HG02678 (cell line): ENCODE measurements around the gene SYNJ2.
"Not testable (repeated sequence)": the region's sequence is repeated elsewhere in the genome, so short reads cannot be mapped to it uniquely, and the experiment has no call there.

Experiments
- ATAC-seq: cut with Tn5 transposase; IDR thresholded peaks from one replicate; pipeline ENCODE4 v1.9.1; 2021; ENCODE audit warnings: mild to moderate bottlenecking, moderate library complexity; ENCODE audit not compliant: unreplicated experiment

SYNJ2 gene, protein sequence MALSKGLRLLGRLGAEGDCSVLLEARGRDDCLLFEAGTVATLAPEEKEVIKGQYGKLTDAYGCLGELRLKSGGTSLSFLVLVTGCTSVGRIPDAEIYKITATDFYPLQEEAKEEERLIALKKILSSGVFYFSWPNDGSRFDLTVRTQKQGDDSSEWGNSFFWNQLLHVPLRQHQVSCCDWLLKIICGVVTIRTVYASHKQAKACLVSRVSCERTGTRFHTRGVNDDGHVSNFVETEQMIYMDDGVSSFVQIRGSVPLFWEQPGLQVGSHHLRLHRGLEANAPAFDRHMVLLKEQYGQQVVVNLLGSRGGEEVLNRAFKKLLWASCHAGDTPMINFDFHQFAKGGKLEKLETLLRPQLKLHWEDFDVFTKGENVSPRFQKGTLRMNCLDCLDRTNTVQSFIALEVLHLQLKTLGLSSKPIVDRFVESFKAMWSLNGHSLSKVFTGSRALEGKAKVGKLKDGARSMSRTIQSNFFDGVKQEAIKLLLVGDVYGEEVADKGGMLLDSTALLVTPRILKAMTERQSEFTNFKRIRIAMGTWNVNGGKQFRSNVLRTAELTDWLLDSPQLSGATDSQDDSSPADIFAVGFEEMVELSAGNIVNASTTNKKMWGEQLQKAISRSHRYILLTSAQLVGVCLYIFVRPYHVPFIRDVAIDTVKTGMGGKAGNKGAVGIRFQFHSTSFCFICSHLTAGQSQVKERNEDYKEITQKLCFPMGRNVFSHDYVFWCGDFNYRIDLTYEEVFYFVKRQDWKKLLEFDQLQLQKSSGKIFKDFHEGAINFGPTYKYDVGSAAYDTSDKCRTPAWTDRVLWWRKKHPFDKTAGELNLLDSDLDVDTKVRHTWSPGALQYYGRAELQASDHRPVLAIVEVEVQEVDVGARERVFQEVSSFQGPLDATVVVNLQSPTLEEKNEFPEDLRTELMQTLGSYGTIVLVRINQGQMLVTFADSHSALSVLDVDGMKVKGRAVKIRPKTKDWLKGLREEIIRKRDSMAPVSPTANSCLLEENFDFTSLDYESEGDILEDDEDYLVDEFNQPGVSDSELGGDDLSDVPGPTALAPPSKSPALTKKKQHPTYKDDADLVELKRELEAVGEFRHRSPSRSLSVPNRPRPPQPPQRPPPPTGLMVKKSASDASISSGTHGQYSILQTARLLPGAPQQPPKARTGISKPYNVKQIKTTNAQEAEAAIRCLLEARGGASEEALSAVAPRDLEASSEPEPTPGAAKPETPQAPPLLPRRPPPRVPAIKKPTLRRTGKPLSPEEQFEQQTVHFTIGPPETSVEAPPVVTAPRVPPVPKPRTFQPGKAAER (N-terminal part only)

GRCh38 chr6:157981395-157982101 is at the start of gene SYNJ2:
Gene SYNJ2, plus strand, starts transcription at chr6:157981863. Its CDS starts 99 bp downstream, at chr6:157981962.
- ATAC-seq, result peak; percentile 80

DNA sequence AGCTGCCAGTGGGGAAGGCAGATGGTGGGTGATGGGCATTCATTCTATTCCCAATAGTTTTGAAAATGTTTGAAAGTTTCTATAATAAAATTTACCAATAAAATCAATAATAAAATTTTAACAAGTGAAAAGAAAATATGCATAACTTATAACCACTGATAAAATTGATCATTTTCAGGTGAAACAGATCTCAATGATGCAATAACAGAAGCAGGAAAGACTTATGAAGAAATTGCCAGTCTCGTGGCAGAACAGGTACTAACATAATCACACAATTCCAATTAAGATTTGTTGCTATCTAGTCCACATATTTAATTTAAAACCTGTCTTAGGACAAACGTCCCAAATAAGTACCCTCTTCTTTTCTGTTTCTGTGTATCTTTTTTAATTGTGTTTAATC is 45.9 kb upstream of the SYNJ2 start:
- no peak for ATAC-seq

DNA sequence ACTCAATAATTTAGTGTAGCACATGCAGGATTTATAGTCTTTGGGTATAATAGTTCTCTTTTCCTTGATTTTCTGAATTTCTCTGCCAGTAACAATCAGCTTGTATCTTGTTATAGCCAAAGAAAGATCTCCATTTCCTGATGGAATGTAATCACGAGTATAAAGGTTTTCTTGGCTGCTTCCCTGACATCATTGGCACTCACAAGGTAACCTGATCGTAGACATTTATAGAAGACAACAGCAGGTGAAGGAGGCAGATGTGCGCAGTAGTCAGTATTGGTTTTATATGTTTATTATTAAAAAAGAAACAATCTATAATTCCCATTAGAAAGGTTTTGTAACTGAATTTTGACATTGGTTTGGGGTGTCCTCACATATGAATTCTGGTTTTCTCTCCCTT is 44.3 kb upstream of the SYNJ2 start:
- ATAC-seq, result no peak

- ATAC-seq, result no peak
These were observed 43.7 kb upstream of the SYNJ2 start for GRCh38 chr6:157937916-157938315.

GRCh38 chr6:157940375-157941036 is 41.2 kb upstream of the SYNJ2 start:
- ATAC-seq, result not testable (repeated sequence)

GRCh38 chr6:157941101-157941863 is 40.4 kb upstream of the SYNJ2 start:
- ATAC-seq, result no peak

DNA sequence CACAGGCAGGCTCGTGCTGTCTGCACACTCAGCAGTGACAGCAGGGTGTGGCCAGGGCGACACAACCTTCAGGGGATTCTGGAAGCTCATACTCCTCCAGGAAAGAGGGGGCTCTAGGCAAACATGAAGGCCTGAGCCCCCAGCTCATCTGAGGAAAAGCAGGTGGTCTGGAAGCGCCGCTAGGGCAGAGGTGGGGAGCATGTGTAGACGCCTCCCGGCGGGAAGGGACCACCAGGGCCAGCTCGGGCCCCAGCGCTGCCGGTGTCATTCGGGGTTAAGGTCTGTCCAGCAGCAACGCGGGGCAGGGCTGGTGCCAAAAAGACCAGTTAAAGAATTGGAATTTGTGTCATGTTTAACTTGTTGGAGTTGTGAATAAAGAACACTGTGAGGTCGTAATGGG is 39.3 kb upstream of the SYNJ2 start:
- no peak for ATAC-seq

GRCh38 chr6:157943249-157943963 is 38.3 kb upstream of the SYNJ2 start:
- ATAC-seq, result no peak

GRCh38 chr6:157943964-157944283 is 37.7 kb upstream of the SYNJ2 start:
- no peak for ATAC-seq

- ATAC-seq, result no peak
These were observed 36.4 kb upstream of the SYNJ2 start for GRCh38 chr6:157944983-157945931.

DNA sequence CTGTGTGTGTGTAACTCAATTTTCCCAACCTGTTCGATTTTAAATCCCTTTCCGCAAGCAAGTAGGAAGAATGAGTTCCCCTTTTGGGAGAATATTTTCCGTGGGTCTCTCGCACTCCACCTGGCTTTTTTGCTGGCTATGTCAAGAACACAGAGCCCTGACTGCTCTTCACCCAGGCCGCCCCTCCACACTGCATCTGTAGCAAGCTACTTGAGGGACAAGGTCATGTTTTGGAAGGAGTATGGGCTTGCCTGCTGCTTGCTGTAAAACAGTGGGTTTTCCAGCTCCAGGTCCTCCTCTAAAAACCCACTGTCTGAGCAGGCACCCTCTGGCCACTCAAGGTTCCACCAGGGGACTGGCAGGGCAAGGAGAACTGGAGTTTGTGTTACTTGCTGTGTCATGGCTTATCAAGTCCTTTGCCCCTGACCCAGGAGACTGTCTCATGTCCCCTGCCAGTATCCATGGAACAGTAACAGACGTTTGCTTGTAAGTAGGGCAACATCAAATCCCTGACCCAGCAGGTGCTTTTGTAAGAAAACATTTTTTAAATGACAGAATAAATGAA is 35.5 kb upstream of the SYNJ2 start:
- ATAC-seq, result no peak

DNA sequence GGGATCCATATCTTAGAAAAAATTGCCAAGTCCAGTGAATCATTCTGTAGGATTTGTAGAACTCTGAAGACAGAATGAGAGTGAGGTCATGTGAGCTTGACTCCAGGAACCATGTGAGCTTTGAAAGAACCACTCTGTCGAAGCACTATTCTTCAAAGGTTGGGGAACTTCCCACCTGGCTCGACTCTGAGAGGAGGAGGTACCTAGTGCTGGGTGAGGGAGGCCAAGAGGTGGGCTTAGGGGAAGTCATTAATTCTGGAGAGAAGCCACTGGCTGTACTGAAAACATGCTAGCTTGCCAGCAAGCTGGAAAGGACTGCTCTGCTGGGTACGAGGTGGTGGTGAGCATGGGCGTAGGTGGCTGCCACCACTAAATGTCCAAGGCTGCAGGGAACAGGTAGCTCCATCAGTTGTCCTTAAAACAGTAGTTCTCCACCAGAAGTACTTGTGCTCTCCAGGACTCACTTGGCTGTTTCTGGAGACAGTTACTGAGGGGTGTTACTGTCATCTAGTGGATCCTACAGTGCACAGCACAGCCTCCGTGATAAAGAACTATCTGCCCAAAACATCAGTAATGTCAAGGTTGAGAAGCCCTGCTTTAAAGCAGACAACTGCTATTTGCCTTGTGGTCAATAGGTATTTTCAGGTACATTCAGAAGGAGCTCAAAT is 34.7 kb upstream of the SYNJ2 start:
- ATAC-seq, result no peak

DNA sequence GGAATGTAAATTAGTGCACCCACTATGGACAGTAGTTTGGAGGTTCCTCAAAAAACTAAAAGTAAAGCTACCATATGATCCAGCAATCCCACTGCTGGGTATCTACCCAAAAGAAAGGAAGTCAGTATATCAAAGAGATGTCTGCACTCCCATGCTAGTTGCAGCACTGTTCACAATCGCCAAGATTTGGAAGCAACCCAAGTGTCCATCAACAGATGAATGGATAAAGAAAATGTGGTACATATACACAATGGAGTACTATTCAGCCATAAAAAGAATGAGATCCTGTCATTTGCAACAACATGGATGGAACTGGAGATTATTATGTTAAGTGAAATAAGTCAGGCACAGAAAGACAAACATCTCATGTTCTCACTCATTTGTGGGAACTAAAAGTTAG is 30.8 kb upstream of the SYNJ2 start:
- not testable (repeated sequence) for ATAC-seq

- ATAC-seq, result no peak
These were observed 29.8 kb upstream of the SYNJ2 start for GRCh38 chr6:157951828-157952227.

- ATAC-seq, result no peak
These were observed 28.8 kb upstream of the SYNJ2 start for GRCh38 chr6:157952861-157953351.

- no peak for ATAC-seq
These were observed 28.0 kb upstream of the SYNJ2 start for GRCh38 chr6:157953580-157954091.
